Measurements from ENCODE around the gene COG7.

GRCh38 chr16:23351360-23351759 is 101.6 kb downstream of the COG7 start:
- TF ChIP-seq CTCF (IDR thresholded peaks at IDR 0.05 in 2 of 3, conservative IDR thresholded peaks at IDR 0.05 in 1 of 3; ENCODE audit: borderline replicate concordance in 1 of 3, insufficient read depth in 1 of 3, low read depth in 2 of 3, low read length in 2 of 3), result no peak
- TF ChIP-seq RAD21 (IDR thresholded peaks at IDR 0.05; ENCODE audit: low read depth), result no peak
- TF ChIP-seq POLR2A (IDR thresholded peaks at IDR 0.05; ENCODE audit: borderline replicate concordance, extremely low read depth, insufficient read depth, insufficient read length), result no peak

Data from HCT116 (cell line).